Ascending aorta (tissue), 2 donors: ENCODE results near the gene SYDE2. TPM values are rescaled to one million over a fixed set of nuclear protein-coding genes. Genes with fewer than 3 reads are reported as not detected.

ENCODE experiments used
- DNase-seq, 2 donors: peaks; one replicate each; pipeline ENCODE4 v3.0.0-alpha.2; 2019; ENCODE audit warnings: low spot score in 2 of 2
- H3K27ac ChIP-seq, 2 donors: fragments of 200-600 bp; sonication (generic); one replicate each; pipeline ENCODE4 v1.5.1; 2016 to 2017; ENCODE audit warnings: mild to moderate bottlenecking in 1 of 2
- H3K27me3 ChIP-seq: fragments of 200-600 bp; sonication (generic); one replicate; pipeline ENCODE4 v1.5.1; 2017
- H3K36me3 ChIP-seq, 2 donors: fragments of 200-600 bp; sonication (generic); one replicate each; pipeline ENCODE4 v1.5.1; 2016
- H3K4me1 ChIP-seq, 2 donors: fragments of 200-600 bp; sonication (generic); one replicate each; pipeline ENCODE4 v1.5.1; 2016 to 2017; ENCODE audit warnings: mild to moderate bottlenecking in 1 of 2
- H3K4me3 ChIP-seq, 2 donors: fragments of 200-600 bp; sonication (generic); one replicate each; pipeline ENCODE4 v1.5.1; 2016 to 2017; ENCODE audit warnings: mild to moderate bottlenecking in 1 of 2
- H3K9me3 ChIP-seq, 2 donors: fragments of 200-600 bp; sonication (generic); one replicate each; pipeline ENCODE4 v1.5.1; 2016
- CTCF ChIP-seq, 3 experiments: fragments of 200-600 bp in 2 of 3; fragments of 450-650 bp in 1 of 3; sonication (generic) in 2 of 3; IDR thresholded peaks; one replicate each; pipeline ENCODE4 v1.5.1; 2016 to 2019; ENCODE audit warnings: antibody characterized with exemption in 3 of 3, mild to moderate bottlenecking in 1 of 3, moderate library complexity in 1 of 3
- intact Hi-C: fragments of 100-400 bp; cut with DNase I; formaldehyde crosslinking; loops from one replicate; pipeline ENCODE4 v1.15.1; 2023
- total RNA-seq: library from RNA; depleted of rRNA; stranded (reverse); fragments of >200 nt; gene quantifications from one replicate; pipeline ENCODE4 v1.1.0, GENCODE V29; 2016

SYDE2 gene
- total RNA-seq, 1 donor from 2014 or later, result 0.43 TPM

DNA sequence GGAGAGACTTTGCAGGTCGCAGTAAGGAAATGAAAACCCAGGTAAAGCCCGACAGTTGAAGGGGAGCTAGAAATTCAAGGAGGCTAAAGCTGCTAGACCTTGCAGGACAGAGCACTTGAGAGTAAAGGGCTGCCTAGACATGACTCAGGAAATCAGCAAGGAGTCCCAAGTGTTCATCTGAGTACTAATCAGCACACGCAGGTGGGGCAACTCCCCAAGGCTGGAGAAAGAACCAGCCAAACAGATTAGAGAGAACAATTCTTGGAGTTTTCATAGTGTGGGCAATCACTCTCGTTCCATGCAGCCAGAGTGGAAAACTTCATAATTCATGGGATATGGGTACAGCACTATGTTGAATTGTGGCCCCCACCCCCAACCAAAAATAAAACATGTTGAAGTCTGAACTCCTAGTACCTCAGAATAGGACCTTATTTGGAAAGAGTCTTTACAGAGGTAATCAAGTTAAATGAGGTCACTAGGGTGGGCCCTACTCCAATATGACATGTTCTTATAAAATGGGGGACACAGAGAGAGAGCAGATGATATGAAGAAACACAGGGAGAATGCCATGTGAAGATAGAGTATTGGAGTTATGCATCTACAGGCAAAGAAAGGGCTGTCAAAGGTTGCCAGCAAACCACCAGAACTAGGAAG is 28.0 kb downstream of the SYDE2 start:
- no peaks in the 10 kb centered on the region for H3K27me3 ChIP-seq
- TF ChIP-seq CTCF (IDR thresholded peaks at IDR 0.05), result no peak
- H3K36me3 ChIP-seq, result no peaks in the 10 kb centered on the region
- no peak overlapping the region for H3K27ac ChIP-seq
- no peak for DNase-seq
- no peaks in the 10 kb centered on the region for H3K9me3 ChIP-seq
- no peak overlapping the region for H3K4me3 ChIP-seq
- intact Hi-C loops, result no loop called here
- H3K4me1 ChIP-seq, result no peaks in the 10 kb centered on the region

DNA sequence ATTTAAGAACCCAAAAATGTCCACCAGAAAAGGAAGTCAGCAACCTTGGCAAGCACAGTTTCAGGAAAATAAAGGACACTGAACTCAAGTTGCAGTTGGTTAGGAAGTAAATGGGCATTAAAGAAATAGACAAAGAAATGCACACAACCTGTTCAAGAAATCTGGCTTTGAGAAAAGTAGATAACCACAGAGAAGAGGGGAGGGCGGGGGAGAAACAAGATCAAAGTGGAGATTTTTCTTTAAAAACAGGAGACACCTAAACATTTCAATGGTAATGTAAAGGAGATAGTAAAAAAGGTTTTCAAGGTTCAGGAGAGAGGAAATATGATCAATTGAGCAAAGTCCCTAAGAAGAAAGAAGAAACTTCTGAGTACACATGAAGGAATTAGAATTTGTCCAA is 29.1 kb downstream of the SYDE2 start:
- no peak for TF ChIP-seq CTCF (IDR thresholded peaks at IDR 0.05)
- H3K27me3 ChIP-seq, result no peaks in the 10 kb centered on the region
- intact Hi-C loops, result no loop called here
- no peak for DNase-seq
- H3K4me1 ChIP-seq, result no peaks in the 10 kb centered on the region
- peaks cover 0 to 4% of the 10 kb centered on the region in 2 donors for H3K36me3 ChIP-seq
- H3K27ac ChIP-seq, result no peak overlapping the region
- H3K9me3 ChIP-seq, result no peaks in the 10 kb centered on the region
- H3K4me3 ChIP-seq, result no peak overlapping the region

- no peak for DNase-seq
- Histone ChIP-seq H3K4me3 (no peak overlapping the region), H3K36me3 (peaks cover 0 to 4% of the 10 kb centered on the region in 2 donors), H3K27ac (no peak overlapping the region), H3K27me3 (no peaks in the 10 kb centered on the region), H3K4me1 (no peaks in the 10 kb centered on the region), H3K9me3 (no peaks in the 10 kb centered on the region)
- intact Hi-C loops, result loop anchor here (10.0 kb wide), 1 partner anchor 64 kb away; no protein-coding TSS in a partner anchor
- TF ChIP-seq CTCF (IDR thresholded peaks at IDR 0.05), result no peak
These were observed 31.9 kb downstream of the SYDE2 start for GRCh38 chr1:85168884-85169283.

DNA sequence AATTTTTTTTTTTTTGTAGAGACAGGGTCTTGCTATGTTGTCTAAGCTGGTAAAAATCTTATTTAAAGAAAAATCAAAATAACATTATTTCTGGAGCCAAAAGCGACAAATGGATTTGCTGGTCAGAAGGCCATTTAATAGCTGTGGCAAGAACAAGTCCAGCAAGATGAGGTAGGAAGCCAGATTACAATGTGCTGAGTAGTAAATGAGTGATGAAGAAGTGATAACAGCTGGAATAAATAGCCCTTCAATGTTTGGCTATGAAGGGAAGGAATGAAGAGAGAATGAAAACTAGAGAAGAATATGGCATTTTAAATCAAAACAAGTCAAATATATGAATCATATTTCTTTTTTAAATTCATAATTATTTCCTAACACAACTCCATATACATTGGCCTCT is 34.5 kb downstream of the SYDE2 start:
- Histone ChIP-seq H3K27ac (no peak overlapping the region), H3K4me1 (no peaks in the 10 kb centered on the region), H3K4me3 (no peak overlapping the region), H3K36me3 (peaks cover 0 to 4% of the 10 kb centered on the region in 2 donors), H3K9me3 (no peaks in the 10 kb centered on the region), H3K27me3 (no peaks in the 10 kb centered on the region)
- intact Hi-C loops, result loop anchor here (10.0 kb wide), 1 partner anchor 62 kb away; no protein-coding TSS in a partner anchor
- DNase-seq, result no peak
- no peak for TF ChIP-seq CTCF (IDR thresholded peaks at IDR 0.05)

- no peaks in the 10 kb centered on the region for H3K9me3 ChIP-seq
- H3K27me3 ChIP-seq, result no peaks in the 10 kb centered on the region
- H3K27ac ChIP-seq, result no peak overlapping the region
- H3K4me3 ChIP-seq, result no peak overlapping the region
- no peaks in the 10 kb centered on the region for H3K36me3 ChIP-seq
- intact Hi-C loops, result no loop called here
- no peak for TF ChIP-seq CTCF (IDR thresholded peaks at IDR 0.05)
- H3K4me1 ChIP-seq, result no peaks in the 10 kb centered on the region
- no peak for DNase-seq
These were observed 41.9 kb downstream of the SYDE2 start for GRCh38 chr1:85158910-85159309.

DNA sequence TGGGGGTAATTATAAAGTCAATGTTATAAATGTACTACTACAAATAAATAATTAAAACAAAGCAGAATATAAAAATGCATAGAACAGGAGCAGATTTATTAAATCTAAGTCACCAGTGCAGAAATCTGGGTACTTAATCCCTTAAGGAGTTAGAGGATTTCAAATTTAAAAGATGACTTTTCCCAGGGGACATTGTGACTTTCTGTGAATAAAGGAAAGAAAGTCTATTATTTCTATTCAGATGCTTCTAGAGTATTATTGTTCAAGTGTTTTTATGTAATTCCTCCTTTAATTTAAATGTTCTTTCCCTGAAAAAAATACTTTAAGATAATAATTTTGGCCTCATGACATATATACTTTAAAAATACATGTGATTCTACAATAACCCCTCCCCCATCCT is 43.4 kb downstream of the SYDE2 start:
- Histone ChIP-seq H3K27me3 (no peaks in the 10 kb centered on the region), H3K4me3 (no peak overlapping the region), H3K36me3 (no peaks in the 10 kb centered on the region), H3K9me3 (no peaks in the 10 kb centered on the region), H3K27ac (no peak overlapping the region), H3K4me1 (no peaks in the 10 kb centered on the region)
- intact Hi-C loops, result no loop called here
- DNase-seq, result no peak
- no peak for TF ChIP-seq CTCF (IDR thresholded peaks at IDR 0.05)
